H1 (cell line): ENCODE measurements around the gene FCGR2B. TPM values are rescaled to one million over a fixed set of nuclear protein-coding genes. Genes with fewer than 3 reads are reported as not detected.
"Not testable (repeated sequence)": the region's sequence is repeated elsewhere in the genome, so short reads cannot be mapped to it uniquely, and the experiment has no call there.

Experiments
- CTCF ChIA-PET: fragments of 300-600 bp; sonication (Branson Sonifier 250); formaldehyde crosslinking; loops from one replicate; lab custom pipeline; 2021; ENCODE audit not compliant: partially characterized antibody; lab: Charles Lee
- POLR2A ChIA-PET: fragments of 300-600 bp; sonication (Branson Sonifier 250); formaldehyde crosslinking; loops from one replicate; lab custom pipeline; 2021; ENCODE audit warnings: inconsistent platforms; ENCODE audit not compliant: partially characterized antibody; lab: Charles Lee
- DNase-seq, 2 experiments: peaks; one replicate each; pipeline versions ENCODE4 v3.0.0 to v3.0.0-alpha.2; 2010 to 2022; ENCODE audit warnings: low spot score in 2 of 2, low read depth in 1 of 2, mixed read lengths in 1 of 2
- FAIRE-seq: peaks from 2 replicates; lab custom pipeline; 2011; peaks lifted over from hg19 to GRCh38; lab: Jason Lieb, UNC
- H2AFZ ChIP-seq: 2 replicates; pipeline ENCODE4 v1.8.1; 2012; ENCODE audit warnings: low read length, inconsistent platforms
- H2AK5ac ChIP-seq: 2 replicates; pipeline ENCODE4 v1.6.1; 2013; ENCODE audit warnings: low read depth, low read length
- H2BK120ac ChIP-seq: replicated peaks from 2 replicates; pipeline ENCODE3; 2013; ENCODE audit warnings: low read depth, low read length, inconsistent platforms
- H2BK12ac ChIP-seq: 2 replicates; pipeline ENCODE4 v1.6.1; 2013; ENCODE audit warnings: low read depth, low read length
- H2BK15ac ChIP-seq: 2 replicates; pipeline ENCODE4 v1.6.1; 2013; ENCODE audit warnings: low read length
- H2BK20ac ChIP-seq: 2 replicates; pipeline ENCODE4 v1.6.1; 2013; ENCODE audit warnings: low read length
- H2BK5ac ChIP-seq: 2 replicates; pipeline ENCODE4 v1.6.1; 2013; ENCODE audit warnings: low read depth, low read length
- H3K14ac ChIP-seq: 2 replicates; pipeline ENCODE4 v1.6.1; 2013; ENCODE audit warnings: inconsistent platforms; ENCODE audit not compliant: insufficient read length
- H3K18ac ChIP-seq: 2 replicates; pipeline ENCODE4 v1.6.1; 2013; ENCODE audit warnings: low read length; ENCODE audit errors: extremely low read depth
- H3K23ac ChIP-seq: 2 replicates; pipeline ENCODE4 v1.6.1; 2013; ENCODE audit warnings: inconsistent platforms; ENCODE audit not compliant: insufficient read length
- H3K23me2 ChIP-seq: 2 replicates; pipeline ENCODE4 v1.6.1; 2013; ENCODE audit warnings: low read depth, low read length
- H3K27ac ChIP-seq: 2 replicates; pipeline ENCODE4 v1.6.1; 2011; ENCODE audit warnings: low read depth, low read length, inconsistent platforms
- H3K27me3 ChIP-seq, 4 experiments: replicated peaks in 1 of 4; 1 replicate in 1 of 4; 2 replicates in 3 of 4; pipeline versions ENCODE4 v1.6.1 to v1.8.1; 2011 to 2013; ENCODE audit warnings: low read length in 3 of 4, mild to moderate bottlenecking in 3 of 4, inconsistent platforms in 2 of 4, mixed read lengths in 2 of 4, moderate library complexity in 1 of 4; ENCODE audit not compliant: control insufficient read depth in 3 of 4, insufficient read depth in 3 of 4; ENCODE audit errors: extremely low read depth in 1 of 4
- H3K36me3 ChIP-seq, 4 experiments: 2 replicates each; pipeline versions ENCODE4 v1.6.1 to v1.8.1; 2011 to 2013; ENCODE audit warnings: mild to moderate bottlenecking in 4 of 4, low read length in 3 of 4, moderate library complexity in 2 of 4, control low read depth in 1 of 4, inconsistent platforms in 1 of 4; ENCODE audit not compliant: insufficient read depth in 4 of 4, control insufficient read depth in 2 of 4
- H3K4ac ChIP-seq: replicated peaks from 2 replicates; pipeline ENCODE3; 2013; ENCODE audit warnings: low read length, low read depth, mixed read lengths, inconsistent platforms; ENCODE audit not compliant: insufficient read length
- H3K4me1 ChIP-seq, 4 experiments: replicated peaks in 1 of 4; 1 replicate in 1 of 4; 2 replicates in 3 of 4; pipeline versions ENCODE4 v1.6.1 to v1.8.1; 2011 to 2013; ENCODE audit warnings: low read length in 3 of 4, inconsistent platforms in 2 of 4, mixed read lengths in 1 of 4; ENCODE audit not compliant: insufficient read depth in 4 of 4, control insufficient read depth in 3 of 4
- H3K4me2 ChIP-seq, 2 experiments: 2 replicates each; pipeline versions ENCODE4 v1.6.1 to v1.8.1; 2011 to 2013; ENCODE audit warnings: low read depth in 2 of 2, low read length in 2 of 2, control low read depth in 1 of 2, inconsistent platforms in 1 of 2, mild to moderate bottlenecking in 1 of 2; ENCODE audit not compliant: insufficient read depth in 1 of 2
- H3K4me3 ChIP-seq, 4 experiments: fragments of 200-600, 300-600 bp in 1 of 4; sonication (generic), shearing (Covaris generic), sonication (Bioruptor Twin) in 1 of 4; 2 replicates each; pipeline versions ENCODE4 v1.5.1 to v1.8.1; 2011 to 2016; ENCODE audit warnings: low read length in 4 of 4, low read depth in 3 of 4, control low read depth in 2 of 4, inconsistent platforms in 2 of 4, mild to moderate bottlenecking in 2 of 4, mixed read lengths in 1 of 4, moderate library complexity in 1 of 4; ENCODE audit not compliant: insufficient read depth in 2 of 4; ENCODE audit errors: extremely low read depth in 1 of 4
- H3K56ac ChIP-seq: replicated peaks from 2 replicates; pipeline ENCODE3; 2013; ENCODE audit warnings: low read depth, mild to moderate bottlenecking, mixed read lengths, low read length, inconsistent platforms; ENCODE audit not compliant: insufficient read length
- H3K79me1 ChIP-seq: 2 replicates; pipeline ENCODE4 v1.6.1; 2013; ENCODE audit warnings: low read depth, low read length, control low read depth
- H3K79me2 ChIP-seq, 2 experiments: 2 replicates each; pipeline versions ENCODE4 v1.6.1 to v1.8.1; 2012 to 2013; ENCODE audit warnings: low read length in 2 of 2, mild to moderate bottlenecking in 2 of 2, inconsistent platforms in 1 of 2; ENCODE audit not compliant: insufficient read depth in 2 of 2, control insufficient read depth in 1 of 2
- H3K9ac ChIP-seq, 4 experiments: replicated peaks in 1 of 4; 1 replicate in 1 of 4; 2 replicates in 3 of 4; pipeline versions ENCODE4 v1.6.1 to v1.8.1; 2011 to 2013; ENCODE audit warnings: low read depth in 3 of 4, low read length in 3 of 4, control low read depth in 2 of 4, mild to moderate bottlenecking in 2 of 4, moderate library complexity in 2 of 4, inconsistent platforms in 1 of 4; ENCODE audit errors: extremely low read depth in 1 of 4
- H3K9me3 ChIP-seq, 2 experiments: 2 replicates each; pipeline versions ENCODE4 v1.6.1 to v1.8.1; 2012 to 2013; ENCODE audit warnings: mild to moderate bottlenecking in 2 of 2, moderate library complexity in 2 of 2, control low read depth in 1 of 2, inconsistent platforms in 1 of 2, low read depth in 1 of 2, low read length in 1 of 2, mixed read lengths in 1 of 2; ENCODE audit not compliant: insufficient read depth in 2 of 2
- H4K20me1 ChIP-seq, 2 experiments: replicated peaks in 1 of 2; 2 replicates each; pipeline versions ENCODE3 to v1.8.1; 2011 to 2013; ENCODE audit warnings: inconsistent platforms in 2 of 2, low read length in 2 of 2, mild to moderate bottlenecking in 1 of 2; ENCODE audit not compliant: insufficient read depth in 2 of 2, control insufficient read depth in 1 of 2
- H4K5ac ChIP-seq: 2 replicates; pipeline ENCODE4 v1.6.1; 2013; ENCODE audit warnings: low read length, low read depth, mixed read lengths, inconsistent platforms; ENCODE audit not compliant: insufficient read length
- H4K8ac ChIP-seq: 2 replicates; pipeline ENCODE4 v1.8.0; 2013; ENCODE audit warnings: mild to moderate bottlenecking, moderate library complexity, low read length, inconsistent platforms; ENCODE audit not compliant: insufficient read depth; ENCODE audit errors: extremely low read depth
- H4K91ac ChIP-seq: replicated peaks from 2 replicates; pipeline ENCODE3; 2013; ENCODE audit warnings: low read length, mixed read lengths, inconsistent platforms; ENCODE audit not compliant: insufficient read length
- KDM4A ChIP-seq: IDR thresholded peaks from one replicate; pipeline ENCODE4 v1.7.1; 2012; ENCODE audit warnings: low read depth, mild to moderate bottlenecking, moderate library complexity, low read length, inconsistent platforms; ENCODE audit not compliant: severe bottlenecking
- MAX ChIP-seq: IDR thresholded peaks from 2 replicates; pipeline ENCODE4 v1.6.1; 2012; ENCODE audit warnings: inconsistent platforms
- NANOG ChIP-seq: IDR thresholded peaks from 2 replicates; pipeline ENCODE4 v1.6.1; 2011; ENCODE audit warnings: low read length, low read depth, mild to moderate bottlenecking, inconsistent platforms; ENCODE audit not compliant: insufficient read depth, poor library complexity, severe bottlenecking
- NRF1 ChIP-seq: IDR thresholded peaks from 2 replicates; pipeline ENCODE4 v1.6.1; 2011; ENCODE audit warnings: mild to moderate bottlenecking, low read depth, low read length, improper control_type of control experiment
- POLR2AphosphoS5 ChIP-seq: IDR thresholded peaks from 2 replicates; pipeline ENCODE4 v1.6.1; 2011; ENCODE audit warnings: low read depth, low read length
- SUZ12 ChIP-seq: fragments of 200-600 bp; sonication (generic); IDR thresholded peaks from 2 replicates; pipeline ENCODE4 v1.6.1; 2012; ENCODE audit warnings: mild to moderate bottlenecking, inconsistent platforms, low read length, moderate library complexity, mixed read lengths
- TAF1 ChIP-seq: IDR thresholded peaks from 2 replicates; pipeline ENCODE4 v1.6.1; 2011; ENCODE audit warnings: mild to moderate bottlenecking, low read depth, low read length
- TBP ChIP-seq: IDR thresholded peaks from 2 replicates; pipeline ENCODE4 v1.6.1; 2011; ENCODE audit warnings: low read depth, low read length, improper control_type of control experiment
- TEAD4 ChIP-seq: IDR thresholded peaks from 2 replicates; pipeline ENCODE4 v1.6.1; 2012; ENCODE audit warnings: low read depth, low read length, inconsistent platforms, mixed read lengths
- WGBS, 2 experiments: shearing (Covaris generic) in 1 of 2; methylation state at CpG; one replicate each; pipeline versions ENCODE4 v1.1.6 to v1.1.7; 2013 to 2015; ENCODE audit warnings: low lambda C conversion rate in 2 of 2, mixed read lengths in 2 of 2, inconsistent platforms in 1 of 2, low coverage in 1 of 2, missing lambda C conversion rate in 1 of 2; ENCODE audit not compliant: insufficient replicate concordance in 2 of 2, insufficient coverage in 1 of 2, insufficient read length in 1 of 2; ENCODE audit errors: extremely low coverage in 1 of 2, missing lambda C conversion rate in 1 of 2; 5-methylcytosine and 5-hydroxymethylcytosine counted together
- polyA plus RNA-seq, 7 experiments: library from polyadenylated mRNA; depleted of rRNA in 3 of 7; stranded (reverse) in 5 of 7; unstranded in 2 of 7; fragments of >200 nt in 5 of 7; fragments of 200-250 nt in 2 of 7; gene quantifications; 1 replicate in 5 of 7; 2 replicates in 1 of 7; 4 replicates in 1 of 7; pipeline versions ENCODE4 v1.2.1 to v1.2.3, GENCODE V29; 2011 to 2013; ENCODE audit warnings: missing spikeins in 2 of 7, mixed read lengths in 2 of 7
- total RNA-seq: library from RNA; stranded (reverse); fragmentation: NEBNext Ultra II Directional; extraction: Animal tissue kit (Norgen Biotek cat#: 25700); gene quantifications from 2 replicates; pipeline ENCODE4 v1.2.1, GENCODE V29; 2021
- TF ChIP-seq, protein P1 (sequence below): IDR thresholded peaks from 2 replicates; pipeline ENCODE4 v1.6.1; 2012; ENCODE audit warnings: inconsistent platforms

Gene FCGR2B
- total and polyA plus RNA-seq, 2 of the 8 experiments (the other 6 are each of a cell fraction or from before 2014, with no cell fraction given) = 0.05 TPM; not detected in 1

- H3K9me3 ChIP-seq = peaks cover 0 to 12% of the 10 kb centered on the region in 2 experiments; a peak in 1 of 4 replicates
- peak overlapping the region; percentile 40 to 73 (median 48); a peak in 6 of 7 replicates for H3K9ac ChIP-seq
- H3K79me2 ChIP-seq, H2BK120ac ChIP-seq, H4K5ac ChIP-seq, H3K23ac ChIP-seq, H3K27me3 ChIP-seq, H3K36me3 ChIP-seq, H3K27ac ChIP-seq, H3K14ac ChIP-seq, H4K91ac ChIP-seq, H3K23me2 ChIP-seq, H2AK5ac ChIP-seq, H2BK20ac ChIP-seq, CTCF ChIA-PET, H3K79me1 ChIP-seq, H4K20me1 ChIP-seq, H3K4ac ChIP-seq, H3K56ac ChIP-seq, H2BK15ac ChIP-seq, H3K4me1 ChIP-seq: not testable (repeated sequence)
- H3K4me2 ChIP-seq = peak overlapping the region; percentile 72 to 88
- peak overlapping the region; percentile 88 for H2AFZ ChIP-seq
- peak overlapping the region; percentile 10; the same call in 1 of the 2 replicates for H2BK12ac ChIP-seq
- DNase-seq = peak; percentile 92 to 97
- FAIRE-seq = peak; percentile 68
- 0 out of 2 replicates have a peak overlapping the region, but pooled peaks have one; percentile 6 for H2BK5ac ChIP-seq
- WGBS, 2 experiments = 4% methylated on average over 41 of the region's 41 CpGs; no CpG with 5 or more reads in 1 of the 2 experiments
- POLR2A ChIA-PET = interaction anchor here (1.2 to 1.8 kb wide), 2 partner anchors 9 to 89 kb away, joined by 3 to 7 read pairs; no protein-coding TSS in a partner anchor
- H3K4me3 ChIP-seq = peak overlapping the region; percentile 63 to 89 (median 74)
- peak overlapping the region; percentile 84; the same call in 1 of the 2 replicates for H3K18ac ChIP-seq
- peak overlapping the region; percentile 46; the same call in 1 of the 2 replicates for H4K8ac ChIP-seq
- TF ChIP-seq NANOG (peak; percentile 22), TBP (peak; percentile 100), POLR2AphosphoS5 (0 out of 2 replicates have a peak, but pooled peaks have one; percentile 31), MAX (0 out of 2 replicates have a peak, but pooled peaks have one; percentile 20), NRF1 (peak; percentile 45; the same call in 1 of the 2 replicates), TEAD4 (0 out of 2 replicates have a peak, but pooled peaks have one; percentile 56), KDM4A (peak; percentile 72), TAF1 (0 out of 2 replicates have a peak, but pooled peaks have one; percentile 50), SUZ12 (peak; percentile 25; the same call in 1 of the 2 replicates)
- TF ChIP-seq, protein P1, sequence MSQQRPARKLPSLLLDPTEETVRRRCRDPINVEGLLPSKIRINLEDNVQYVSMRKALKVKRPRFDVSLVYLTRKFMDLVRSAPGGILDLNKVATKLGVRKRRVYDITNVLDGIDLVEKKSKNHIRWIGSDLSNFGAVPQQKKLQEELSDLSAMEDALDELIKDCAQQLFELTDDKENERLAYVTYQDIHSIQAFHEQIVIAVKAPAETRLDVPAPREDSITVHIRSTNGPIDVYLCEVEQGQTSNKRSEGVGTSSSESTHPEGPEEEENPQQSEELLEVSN = peak; percentile 34; the same call in 1 of the 2 replicates
Measured at GRCh38 chr1:161621181-161622000, 41.6 kb upstream of the FCGR2B start.
